CD14-positive monocyte (primary cell): Measurements from ENCODE around the gene MCCD1. TPM values are rescaled to one million over a fixed set of nuclear protein-coding genes. Genes with fewer than 3 reads are reported as not detected.
A peak's percentile ranks its signal among the peaks of the same experiment; 100 is the strongest.

Experiments
- DNase-seq, 3 donors: peaks; one replicate each; pipeline ENCODE4 v3.0.0-alpha.2; 2011 to 2022
- H2AFZ ChIP-seq: 2 replicates; pipeline ENCODE4 v1.6.0; 2012; ENCODE audit warnings: mild to moderate bottlenecking, low read depth, low read length, inconsistent platforms; ENCODE audit not compliant: insufficient read depth, poor library complexity, severe bottlenecking
- H3K27ac ChIP-seq, 2 donors: 1 replicate in 1 of 2; 2 replicates in 1 of 2; pipeline ENCODE4 v1.5.1; 2012 to 2013; ENCODE audit warnings: low read length in 2 of 2, control low read depth in 1 of 2, inconsistent platforms in 1 of 2, low read depth in 1 of 2, mild to moderate bottlenecking in 1 of 2
- H3K27me3 ChIP-seq, 2 donors: one replicate each; pipeline versions ENCODE4 v1.6.0 to v1.6.1; 2011 to 2013; ENCODE audit warnings: low read length in 2 of 2; ENCODE audit not compliant: control insufficient read depth in 2 of 2, insufficient read depth in 2 of 2
- H3K36me3 ChIP-seq, 2 donors: replicated peaks in 1 of 2; 1 replicate in 1 of 2; 2 replicates in 1 of 2; pipeline versions ENCODE4 v1.5.1 to v1.6.1; 2012 to 2013; ENCODE audit warnings: low read length in 2 of 2, control low read depth in 1 of 2, inconsistent platforms in 1 of 2, mild to moderate bottlenecking in 1 of 2; ENCODE audit not compliant: insufficient read depth in 2 of 2, control insufficient read depth in 1 of 2
- H3K4me1 ChIP-seq, 2 donors: 1 replicate in 1 of 2; 2 replicates in 1 of 2; pipeline versions ENCODE4 v1.5.1 to v1.6.1; 2012 to 2013; ENCODE audit warnings: low read length in 2 of 2, control low read depth in 1 of 2, inconsistent platforms in 1 of 2, mild to moderate bottlenecking in 1 of 2, moderate library complexity in 1 of 2; ENCODE audit not compliant: insufficient read depth in 2 of 2, control insufficient read depth in 1 of 2
- H3K4me2 ChIP-seq: replicated peaks from 2 replicates; pipeline ENCODE3; 2012; ENCODE audit warnings: low read length, moderate library complexity, mild to moderate bottlenecking; ENCODE audit not compliant: poor library complexity, severe bottlenecking; ENCODE audit errors: extremely low read depth
- H3K4me3 ChIP-seq, 3 experiments: fragments of 200-600 bp in 1 of 3; sonication (generic) in 1 of 3; replicated peaks in 1 of 3; 1 replicate in 2 of 3; 2 replicates in 1 of 3; pipeline ENCODE4 v1.5.1; 2011 to 2013; ENCODE audit warnings: low read length in 3 of 3, mild to moderate bottlenecking in 3 of 3, control low read depth in 2 of 3, low read depth in 2 of 3, inconsistent platforms in 1 of 3, moderate library complexity in 1 of 3
- H3K79me2 ChIP-seq: 2 replicates; pipeline ENCODE4 v1.6.0; 2012; ENCODE audit warnings: mild to moderate bottlenecking, control low read depth, inconsistent platforms, low read length, moderate library complexity; ENCODE audit not compliant: insufficient read depth
- H3K9ac ChIP-seq: 2 replicates; pipeline ENCODE4 v1.6.0; 2017; ENCODE audit warnings: low read length, mild to moderate bottlenecking; ENCODE audit not compliant: insufficient read depth, poor library complexity, severe bottlenecking
- H3K9me3 ChIP-seq, 2 donors: replicated peaks in 1 of 2; 1 replicate in 1 of 2; 2 replicates in 1 of 2; pipeline versions ENCODE4 v1.5.1 to v1.6.1; 2012 to 2013; ENCODE audit warnings: low read length in 2 of 2, control low read depth in 1 of 2; ENCODE audit not compliant: control insufficient read depth in 1 of 2, insufficient read depth in 1 of 2
- H4K20me1 ChIP-seq: 2 replicates; pipeline ENCODE4 v1.6.0; 2012; ENCODE audit warnings: mild to moderate bottlenecking, low read length, control low read depth, moderate library complexity; ENCODE audit not compliant: insufficient read depth
- H3K27ac Mint-ChIP-seq, 7 donors: one replicate each; pipeline ENCODE4 v1.8.0; 2020; ENCODE audit warnings: mild to moderate bottlenecking in 7 of 7, mixed read lengths in 7 of 7, moderate library complexity in 6 of 7, inconsistent platforms in 2 of 7
- H3K27me3 Mint-ChIP-seq, 3 donors: one replicate each; pipeline ENCODE4 v1.8.0; 2021 to 2022; ENCODE audit warnings: low read depth in 3 of 3, mild to moderate bottlenecking in 3 of 3, mixed read lengths in 3 of 3, moderate library complexity in 3 of 3, inconsistent platforms in 1 of 3
- H3K36me3 Mint-ChIP-seq, 2 donors: one replicate each; pipeline ENCODE4 v1.8.0; 2020; ENCODE audit warnings: mixed read lengths in 2 of 2, inconsistent platforms in 1 of 2, mild to moderate bottlenecking in 1 of 2
- H3K4me1 Mint-ChIP-seq: one replicate; pipeline ENCODE4 v1.8.0; 2020; ENCODE audit warnings: mild to moderate bottlenecking, mixed read lengths
- H3K4me3 Mint-ChIP-seq, 2 donors: one replicate each; pipeline ENCODE4 v1.8.0; 2020; ENCODE audit warnings: mild to moderate bottlenecking in 2 of 2, mixed read lengths in 2 of 2, moderate library complexity in 1 of 2
- H3K9me3 Mint-ChIP-seq, 7 donors: one replicate each; pipeline ENCODE4 v1.8.0; 2020 to 2022; ENCODE audit warnings: mixed read lengths in 7 of 7, mild to moderate bottlenecking in 6 of 7, moderate library complexity in 6 of 7, inconsistent platforms in 2 of 7
- CTCF ChIP-seq: fragments of 200-600 bp; IDR thresholded peaks from one replicate; pipeline ENCODE4 v1.8.0; 2022; ENCODE audit warnings: antibody characterized with exemption, mild to moderate bottlenecking
- WGBS: methylation state at CpG from one replicate; pipeline ENCODE4 v1.1.5; 2013; ENCODE audit warnings: missing lambda C conversion rate; ENCODE audit not compliant: insufficient coverage; 5-methylcytosine and 5-hydroxymethylcytosine counted together
- intact Hi-C, 2 donors: fragments of 100-400 bp; cut with micrococcal nuclease; formaldehyde crosslinking; loops; one replicate each; pipeline versions ENCODE4 v1.15.0 to v1.15.1; 2023
- polyA plus RNA-seq, 3 donors: library from polyadenylated mRNA; depleted of rRNA in 1 of 3; unstranded in 2 of 3; stranded (reverse) in 1 of 3; fragments of 300-500 nt in 2 of 3; fragments of >200 nt in 1 of 3; fragmentation: Illumina TruSeq in 2 of 3; gene quantifications; 1 replicate in 2 of 3; 2 replicates in 1 of 3; pipeline ENCODE4 v1.2.3, GENCODE V29; 2012 to 2021

Gene MCCD1
- polyA plus RNA-seq, 3 donors = not detected

- H3K4me3 ChIP-seq = peak within 1 kb of the TSS; percentile 71 to 97 (median 90)
- Mint-ChIP-seq H3K27me3 (peaks cover 1 to 7% (median 3%) of the 10 kb centered on the region in 3 donors), H3K4me1 (peaks cover 71% of the 10 kb centered on the region), H3K27ac (peak within 1 kb of the TSS; percentile 91 to 98 (median 94)), H3K9me3 (peaks cover 0 to 3% (median 0%) of the 10 kb centered on the region in 7 donors), H3K36me3 (peaks cover 31 to 36% of the 10 kb centered on the region in 2 donors), H3K4me3 (peak within 1 kb of the TSS; percentile 94 to 99)
- peak within 1 kb of the TSS; percentile 63 for H2AFZ ChIP-seq
- no peaks in the 10 kb centered on the region for H3K9me3 ChIP-seq
- peak within 1 kb of the TSS; percentile 75 for H3K9ac ChIP-seq
- H3K4me2 ChIP-seq = peak within 1 kb of the TSS; percentile 98
- H3K27ac ChIP-seq = peak within 1 kb of the TSS; percentile 71 to 88
- 3% methylated on average over 16 of the region's 19 CpGs for WGBS
- no peak for TF ChIP-seq CTCF
- DNase-seq = peak; percentile 79 to 97 (median 82)
- H3K36me3 ChIP-seq = peaks cover 18 to 25% of the 10 kb centered on the region in 2 donors
- H3K27me3 ChIP-seq = no peaks in the 10 kb centered on the region
- intact Hi-C loops = no loop called here
- H4K20me1 ChIP-seq = peaks cover 39% of the 10 kb centered on the region
- H3K4me1 ChIP-seq = peaks cover 47 to 63% of the 10 kb centered on the region in 2 donors
- peaks cover 32% of the 10 kb centered on the region for H3K79me2 ChIP-seq
Observed at GRCh38 chr6:31575335-31575901, 46.7 kb downstream of the MCCD1 start, which contains the start of gene TNF. Gene TNF, plus strand, starts transcription at chr6:31575565. Its CDS starts 177 bp downstream, at chr6:31575742.

- no peaks in the 10 kb centered on the region for H3K9me3 ChIP-seq
- Mint-ChIP-seq H3K4me3 (peak overlapping the region; percentile 94 to 99), H3K4me1 (peaks cover 74% of the 10 kb centered on the region), H3K9me3 (peaks cover 0 to 3% (median 0%) of the 10 kb centered on the region in 7 donors), H3K27me3 (peaks cover 1 to 7% (median 4%) of the 10 kb centered on the region in 3 donors), H3K27ac (peak overlapping the region; percentile 91 to 98 (median 94)), H3K36me3 (peaks cover 31 to 36% of the 10 kb centered on the region in 2 donors)
- peaks cover 51 to 68% of the 10 kb centered on the region in 2 donors for H3K4me1 ChIP-seq
- TF ChIP-seq CTCF = no peak
- peak overlapping the region; percentile 98 for H3K4me2 ChIP-seq
- no peaks in the 10 kb centered on the region for H3K27me3 ChIP-seq
- peaks cover 39% of the 10 kb centered on the region for H4K20me1 ChIP-seq
- H3K9ac ChIP-seq = peak overlapping the region; percentile 75
- WGBS = 56% methylated on average over 4 of the region's 8 CpGs
- peak overlapping the region; percentile 71 to 97 (median 90) for H3K4me3 ChIP-seq
- H2AFZ ChIP-seq = peak overlapping the region; percentile 63
- intact Hi-C loops = no loop called here
- peak in 1 of 3 donors; percentile 17 for DNase-seq
- peaks cover 39% of the 10 kb centered on the region for H3K79me2 ChIP-seq
- H3K27ac ChIP-seq = peak overlapping the region; percentile 71 to 88
- H3K36me3 ChIP-seq = peaks cover 18 to 25% of the 10 kb centered on the region in 2 donors
Observed at GRCh38 chr6:31575952-31576685, 47.4 kb downstream of the MCCD1 start.
